GM12878 (cell line): ENCODE data around the gene SPAG16. TPM values are rescaled to one million over a fixed set of nuclear protein-coding genes. Genes with fewer than 3 reads are reported as not detected.

ENCODE experiments used
- ATAC-seq: fragments of 200-7000 bp; cut with Tn5 transposase; 3 replicates; pipeline ENCODE4 v1.9.1; 2020; ENCODE audit warnings: mild to moderate bottlenecking, moderate library complexity
- BruUV-seq: library from RNA; stranded (reverse); fragments of 400-500 nt; replicated peaks from 2 replicates; lab custom pipeline; 2021; lab: Mats Ljungman, UMichigan
- CTCF ChIA-PET: fragments of 300-600 bp; sonication (Branson Sonifier 250); formaldehyde crosslinking; extraction: SDS; loops from one replicate; lab custom pipeline; 2021; ENCODE audit warnings: inconsistent platforms; lab: Yijun Ruan, JAX
- POLR2A ChIA-PET: fragments of 350-600 bp; formaldehyde crosslinking; extraction: SDS; loops from one replicate; lab custom pipeline; 2021; ENCODE audit warnings: inconsistent platforms; lab: Charles Lee
- RAD21 ChIA-PET: fragments of 300-600 bp; sonication (Branson Sonifier 250); formaldehyde crosslinking; loops from one replicate; lab custom pipeline; 2023; ENCODE audit warnings: antibody characterized with exemption; ENCODE audit not compliant: unreplicated experiment; lab: Charles Lee
- SMC1A ChIA-PET: fragments of 300-600 bp; sonication (Branson Sonifier 250); formaldehyde crosslinking; loops from one replicate; lab custom pipeline; 2023; ENCODE audit not compliant: unreplicated experiment, uncharacterized antibody; lab: Charles Lee
- DNase-seq: peaks from one replicate; pipeline ENCODE4 v3.0.0-alpha.2; 2011; ENCODE audit warnings: low read depth, low spot score
- FAIRE-seq: peaks from 3 replicates; lab custom pipeline; 2011; peaks lifted over from hg19 to GRCh38; lab: Jason Lieb, UNC
- H2AFZ ChIP-seq: 2 replicates; pipeline ENCODE4 v1.6.0; 2011; ENCODE audit warnings: low read depth, low read length, control low read depth; ENCODE audit not compliant: control insufficient read depth
- H3K27ac ChIP-seq: 2 replicates; pipeline ENCODE4 v1.5.1; 2011; ENCODE audit warnings: control low read depth; ENCODE audit not compliant: control insufficient read depth, insufficient read depth
- H3K27me3 ChIP-seq, 2 experiments: replicated peaks in 1 of 2; 2 replicates each; pipeline versions ENCODE4 v1.6.0 to v1.6.1; 2011; ENCODE audit warnings: low read length in 1 of 2; ENCODE audit not compliant: control insufficient read depth in 2 of 2, insufficient read depth in 2 of 2
- H3K36me3 ChIP-seq, 2 experiments: 2 replicates each; pipeline ENCODE4 v1.5.1; 2011; ENCODE audit warnings: low read length in 1 of 2; ENCODE audit not compliant: control insufficient read depth in 2 of 2, insufficient read depth in 2 of 2
- H3K4me1 ChIP-seq: 2 replicates; pipeline ENCODE4 v1.6.1; 2011; ENCODE audit warnings: mild to moderate bottlenecking, low read length, moderate library complexity, mixed read lengths; ENCODE audit not compliant: control insufficient read depth, insufficient read depth
- H3K4me2 ChIP-seq: 2 replicates; pipeline ENCODE4 v1.6.0; 2011; ENCODE audit warnings: control low read depth; ENCODE audit not compliant: control insufficient read depth, insufficient read depth
- H3K4me3 ChIP-seq: fragments of 200-600 bp; sonication (generic); 2 replicates; pipeline ENCODE4 v1.5.1; 2016
- H3K79me2 ChIP-seq: 2 replicates; pipeline ENCODE4 v1.6.0; 2011; ENCODE audit warnings: low read length; ENCODE audit not compliant: control insufficient read depth, insufficient read depth
- H3K9ac ChIP-seq: 2 replicates; pipeline ENCODE4 v1.8.0; 2011; ENCODE audit warnings: low read length, control low read depth, mixed read lengths; ENCODE audit not compliant: control insufficient read depth, insufficient read depth
- H3K9me3 ChIP-seq: replicated peaks from 3 replicates; pipeline ENCODE4 v1.5.1; 2011; ENCODE audit warnings: mild to moderate bottlenecking, low read length; ENCODE audit not compliant: control insufficient read depth, insufficient read depth
- H4K20me1 ChIP-seq: 2 replicates; pipeline ENCODE4 v1.6.0; 2011; ENCODE audit not compliant: control insufficient read depth, insufficient read depth
- CEBPB ChIP-seq, 2 experiments: fragments of 150-350 bp in 1 of 2; IDR thresholded peaks; 2 replicates each; pipeline ENCODE4 v1.6.1; 2012 to 2014; ENCODE audit warnings: low read depth in 2 of 2, low read length in 2 of 2, borderline replicate concordance in 1 of 2, inconsistent platforms in 1 of 2
- RFX5 ChIP-seq: IDR thresholded peaks from 2 replicates; pipeline ENCODE4 v1.6.1; 2011; ENCODE audit warnings: low read depth, low read length, improper control_type of control experiment
- SIN3A ChIP-seq: IDR thresholded peaks from 2 replicates; pipeline ENCODE4 v1.6.1; 2012; ENCODE audit warnings: low read depth, low read length, improper control_type of control experiment
- in situ Hi-C: fragments of 300-500 bp; cut with MboI; formaldehyde crosslinking; loops from 9 replicates; pipeline ENCODE4 v1.14.3; 2018; ENCODE audit warnings: mixed read lengths
- intact Hi-C: fragments of 100-400 bp; cut with micrococcal nuclease; formaldehyde crosslinking; loops from one replicate; pipeline ENCODE4 v1.14.2; 2022; ENCODE audit not compliant: unreplicated experiment
- polyA plus RNA-seq, 11 experiments: library from polyadenylated mRNA; depleted of rRNA in 4 of 11; unstranded in 6 of 11; stranded (reverse) in 5 of 11; fragments of >200 nt; fragmentation: Nextera tagmentation in 4 of 11; fragmentation: Illumina TruSeq in 1 of 11; extraction: Ambion mirVana in 4 of 11; extraction: Trizol in 1 of 11; gene quantifications; 1 replicate in 1 of 11; 2 replicates in 10 of 11; pipeline versions ENCODE4 v1.2.1 to v1.2.3, GENCODE V29; 2011 to 2016; ENCODE audit warnings: inconsistent platforms in 2 of 11, missing spikeins in 2 of 11, low read depth in 1 of 11
- total RNA-seq, 4 experiments: library from RNA; depleted of rRNA in 3 of 4; stranded (reverse); fragments of >200 nt in 3 of 4; fragmentation: Illumina TruSeq in 1 of 4; extraction: Trizol in 1 of 4; gene quantifications; 2 replicates each; pipeline versions ENCODE4 v1.2.1 to v1.2.3, GENCODE V29; 2013 to 2021

SPAG16 gene
- total and polyA plus RNA-seq, 10 of the 15 experiments (the other 5 are each of a cell fraction or from before 2014, with no cell fraction given): 6.0 to 25.0 (median 15.2) TPM

DNA sequence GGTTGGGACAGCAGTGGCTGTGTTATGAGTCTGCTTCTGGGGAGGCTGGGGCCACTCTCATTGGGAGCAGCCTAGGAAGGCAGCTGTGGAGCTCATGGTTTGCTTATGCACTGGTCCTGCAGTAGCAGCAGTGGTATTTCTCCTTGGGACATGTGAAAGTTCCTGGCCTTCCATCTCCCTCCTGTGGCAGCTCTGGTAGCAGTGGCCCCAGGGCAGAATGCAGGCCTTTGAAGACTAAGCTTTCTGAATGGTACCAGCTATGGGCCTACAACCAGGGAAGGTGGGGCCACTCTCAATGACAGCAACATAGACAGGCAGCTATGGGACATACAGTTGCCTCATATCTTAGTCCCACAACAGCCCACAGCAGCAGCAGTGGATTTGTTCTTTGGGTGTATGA, 1009.3 kb downstream of the SPAG16 start:
- no peaks in the 10 kb centered on the region for H3K36me3 ChIP-seq
- ChIA-PET SMC1A (interaction anchor here (0.8 kb wide), 1 partner anchor 32 kb away, joined by 3 read pairs; no protein-coding TSS in a partner anchor), POLR2A (interaction anchor here (0.6 kb wide), 1 partner anchor 1212 kb away, joined by 5 read pairs; no protein-coding TSS in a partner anchor), CTCF (interaction anchor here (0.9 kb wide), 1 partner anchor 17 kb away, joined by 3 read pairs; no protein-coding TSS in a partner anchor), RAD21 (no interaction called here)
- TF ChIP-seq SIN3A: no peak
- H3K9me3 ChIP-seq: no peaks in the 10 kb centered on the region; the same call in 2 of the 3 replicates
- no peak overlapping the region for H3K4me3 ChIP-seq
- intact Hi-C loops (no loop called here), in situ Hi-C loops (no loop called here)
- no peak overlapping the region for H3K4me2 ChIP-seq
- H3K79me2 ChIP-seq: no peaks in the 10 kb centered on the region
- ATAC-seq: no peak
- no TSS peak for BruUV-seq
- no peak overlapping the region for H3K9ac ChIP-seq
- no peaks in the 10 kb centered on the region for H4K20me1 ChIP-seq
- no peak for DNase-seq
- H3K27me3 ChIP-seq: no peaks in the 10 kb centered on the region
- no peak overlapping the region for H2AFZ ChIP-seq
- H3K4me1 ChIP-seq: no peaks in the 10 kb centered on the region
- H3K27ac ChIP-seq: no peak overlapping the region
- FAIRE-seq: no peak

DNA sequence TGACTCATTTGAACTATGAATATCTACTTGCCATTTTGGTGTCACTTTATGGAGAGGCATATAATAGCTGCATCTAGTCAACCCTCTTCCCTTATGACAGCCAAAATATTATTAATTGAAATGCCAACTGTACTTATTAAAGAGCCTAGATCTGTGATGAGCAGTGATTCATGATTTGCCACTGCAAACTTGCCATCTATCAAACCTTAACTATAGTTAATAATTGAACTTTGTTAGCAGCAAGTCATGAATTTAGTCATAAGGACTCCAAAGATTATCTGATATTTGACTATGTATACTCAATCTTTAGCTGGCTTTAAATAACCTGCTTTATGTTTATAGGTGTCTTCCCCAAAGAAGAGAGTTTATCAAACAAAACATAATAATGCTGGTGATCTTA, 1010.2 kb downstream of the SPAG16 start:
- no peak overlapping the region for H3K9ac ChIP-seq
- DNase-seq (no peak), ATAC-seq (no peak)
- CTCF ChIA-PET: interaction anchor here (0.7 to 0.9 kb wide), 2 partner anchors 16 to 292 kb away, joined by 3 read pairs; no protein-coding TSS in a partner anchor
- no TSS peak for BruUV-seq
- no peaks in the 10 kb centered on the region for H3K36me3 ChIP-seq
- H3K27me3 ChIP-seq: no peaks in the 10 kb centered on the region
- H3K4me3 ChIP-seq: no peak overlapping the region
- H2AFZ ChIP-seq: no peak overlapping the region
- POLR2A ChIA-PET: no interaction called here
- RAD21 ChIA-PET: no interaction called here
- intact Hi-C loops (no loop called here), in situ Hi-C loops (no loop called here)
- H3K27ac ChIP-seq: no peak overlapping the region
- SMC1A ChIA-PET: interaction anchor here (0.8 to 0.9 kb wide), 2 partner anchors 16 to 33 kb away, joined by 3 read pairs; no protein-coding TSS in a partner anchor
- TF ChIP-seq RFX5: no peak
- TF ChIP-seq CEBPB (IDR thresholded peaks at IDR 0.05; ENCODE audit: borderline replicate concordance in 1 of 2, low read depth in 2 of 2, low read length in 2 of 2): no peak
- TF ChIP-seq, all 136 proteins: peak for 0
- Histone ChIP-seq H3K4me1 (no peaks in the 10 kb centered on the region), H3K9me3 (no peaks in the 10 kb centered on the region; the same call in 2 of the 3 replicates), H3K4me2 (no peak overlapping the region), H3K79me2 (no peaks in the 10 kb centered on the region), H4K20me1 (no peaks in the 10 kb centered on the region)
- FAIRE-seq: no peak
